T follicular helper cell (primary cell): Measurements from ENCODE around the gene MYO5A.
"Not testable (repeated sequence)": the region's sequence is repeated elsewhere in the genome, so short reads cannot be mapped to it uniquely, and the experiment has no call there.

ENCODE experiments used
- DNase-seq: peaks from one replicate; pipeline ENCODE4 v3.0.0-alpha.2; 2020; ENCODE audit warnings: low read depth

The MYO5A gene

GRCh38 chr15:52419494-52419893, 109.2 kb downstream of the MYO5A start:
- no peak for DNase-seq

GRCh38 chr15:52417957-52418356, 110.7 kb downstream of the MYO5A start:
- DNase-seq: no peak

GRCh38 chr15:52417521-52417920, 111.2 kb downstream of the MYO5A start:
- no peak for DNase-seq

DNA sequence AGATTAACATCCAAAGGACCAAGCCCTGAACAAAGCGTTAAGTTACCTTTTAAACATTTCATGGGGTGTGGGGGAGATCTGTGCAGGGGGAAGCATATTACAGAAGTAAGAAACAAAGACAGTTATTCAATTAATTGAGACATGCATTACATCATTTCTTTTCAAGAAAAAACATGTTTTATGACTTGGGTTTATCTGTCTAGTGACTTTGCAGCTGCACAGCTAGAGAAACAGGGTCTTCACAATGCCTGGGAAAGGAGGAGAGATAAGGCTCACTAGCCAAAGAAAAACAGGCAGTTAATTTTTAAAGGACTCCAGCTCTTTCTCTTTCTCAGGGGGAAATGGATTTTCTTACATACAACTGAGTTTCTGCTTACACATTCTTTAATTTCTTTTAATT, 112.1 kb downstream of the MYO5A start:
- not testable (repeated sequence) for DNase-seq

GRCh38 chr15:52415628-52416027, 113.1 kb downstream of the MYO5A start:
- DNase-seq: no peak

DNA sequence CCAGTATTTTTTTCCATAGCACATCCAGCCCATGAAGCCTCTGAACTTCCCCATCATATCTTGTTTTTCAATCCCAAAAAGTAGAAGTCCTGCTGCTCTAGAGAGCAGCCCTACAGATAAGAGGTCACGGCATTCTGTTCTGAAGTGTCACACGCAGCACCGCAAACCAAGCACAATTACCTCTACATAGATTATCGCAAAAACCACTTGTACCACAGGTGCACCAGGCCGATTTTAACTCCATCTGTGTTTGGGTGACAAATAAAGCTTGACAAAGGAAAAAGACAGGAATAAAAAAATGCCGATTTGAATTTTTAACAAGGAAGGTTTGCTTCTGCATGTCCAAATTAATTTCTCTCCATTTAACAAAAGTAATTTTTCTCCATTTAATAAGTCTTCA, 113.7 kb downstream of the MYO5A start:
- DNase-seq: no peak

GRCh38 chr15:52408823-52409222, 119.9 kb downstream of the MYO5A start:
- DNase-seq: no peak

- DNase-seq: no peak
Observed at GRCh38 chr15:52407374-52407773, 121.3 kb downstream of the MYO5A start.

DNA sequence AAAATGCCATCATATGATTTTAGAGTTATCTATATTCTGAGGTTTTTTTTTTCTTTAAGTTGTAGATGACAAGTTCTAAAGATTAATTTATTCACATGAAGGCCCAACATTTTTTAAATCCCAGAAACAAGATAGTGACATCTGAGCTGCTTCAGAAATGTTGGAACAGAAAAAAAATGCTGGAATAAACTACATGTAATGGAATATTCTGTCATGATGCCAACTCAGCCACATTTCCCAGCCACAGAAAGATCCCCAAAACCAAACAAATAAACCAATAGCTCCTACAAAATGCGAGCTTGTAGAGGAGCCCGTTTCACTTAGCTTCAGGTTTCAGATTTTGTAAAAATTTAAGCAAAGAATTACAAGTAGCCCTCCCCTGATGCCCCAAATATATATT, 122.1 kb downstream of the MYO5A start:
- no peak for DNase-seq

DNA sequence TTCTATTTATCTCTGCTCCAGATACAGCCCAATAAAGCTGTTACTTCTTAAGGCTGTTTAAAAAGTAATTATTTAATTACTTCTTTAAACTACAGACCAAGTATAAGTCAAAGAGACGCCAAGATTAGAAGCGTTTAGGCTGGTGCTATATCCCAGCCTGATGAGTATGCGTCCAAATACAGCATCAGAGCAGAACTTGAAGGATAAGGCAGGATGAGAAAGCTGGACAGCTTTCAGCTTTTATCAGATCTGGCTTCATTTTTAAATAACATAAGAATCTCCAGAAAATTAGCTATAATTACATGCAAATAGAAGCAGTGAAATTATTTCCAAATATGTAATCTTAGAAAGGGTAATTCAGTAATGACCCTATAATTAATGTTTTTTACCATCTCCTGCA, 122.8 kb downstream of the MYO5A start:
- DNase-seq: no peak

DNA sequence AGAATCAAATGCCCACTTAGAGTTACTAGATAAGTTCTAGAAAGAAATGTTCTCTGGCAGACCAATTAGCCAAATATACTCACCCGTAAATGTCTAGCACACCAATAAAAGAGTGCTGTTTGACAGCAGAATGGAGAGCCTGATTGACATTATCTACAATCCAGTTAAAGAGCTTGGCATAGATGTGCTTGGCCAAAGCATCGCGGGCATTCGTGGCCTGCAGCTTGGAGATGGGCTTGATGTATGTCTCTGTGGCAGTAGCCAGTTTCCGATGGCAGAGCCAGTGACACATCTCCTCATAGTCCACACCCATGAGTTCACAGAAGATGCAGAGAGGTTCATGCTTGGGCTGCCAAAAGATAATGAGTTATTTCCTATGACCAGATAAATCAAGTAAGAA, 131.6 kb downstream of the MYO5A start:
- no peak for DNase-seq

DNA sequence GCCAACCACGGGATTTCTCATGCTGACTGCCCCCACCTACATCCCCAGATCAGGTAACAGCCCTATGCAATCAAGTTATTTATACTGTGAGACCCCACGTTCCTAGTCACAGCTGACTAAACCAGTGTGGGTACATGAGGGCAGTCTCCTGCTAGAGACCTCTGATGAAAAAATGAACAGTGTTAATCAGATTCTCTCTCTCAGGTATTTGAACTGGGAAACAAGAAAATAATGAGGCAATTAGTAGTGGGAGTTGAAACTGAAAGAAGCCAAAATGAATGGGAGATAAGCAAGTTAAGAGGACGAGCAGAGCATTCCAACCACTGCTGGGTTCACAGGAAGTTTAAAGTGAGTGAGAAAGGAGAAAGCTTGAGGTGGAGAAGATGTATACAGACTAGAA, 134.6 kb downstream of the MYO5A start:
- DNase-seq: no peak

DNA sequence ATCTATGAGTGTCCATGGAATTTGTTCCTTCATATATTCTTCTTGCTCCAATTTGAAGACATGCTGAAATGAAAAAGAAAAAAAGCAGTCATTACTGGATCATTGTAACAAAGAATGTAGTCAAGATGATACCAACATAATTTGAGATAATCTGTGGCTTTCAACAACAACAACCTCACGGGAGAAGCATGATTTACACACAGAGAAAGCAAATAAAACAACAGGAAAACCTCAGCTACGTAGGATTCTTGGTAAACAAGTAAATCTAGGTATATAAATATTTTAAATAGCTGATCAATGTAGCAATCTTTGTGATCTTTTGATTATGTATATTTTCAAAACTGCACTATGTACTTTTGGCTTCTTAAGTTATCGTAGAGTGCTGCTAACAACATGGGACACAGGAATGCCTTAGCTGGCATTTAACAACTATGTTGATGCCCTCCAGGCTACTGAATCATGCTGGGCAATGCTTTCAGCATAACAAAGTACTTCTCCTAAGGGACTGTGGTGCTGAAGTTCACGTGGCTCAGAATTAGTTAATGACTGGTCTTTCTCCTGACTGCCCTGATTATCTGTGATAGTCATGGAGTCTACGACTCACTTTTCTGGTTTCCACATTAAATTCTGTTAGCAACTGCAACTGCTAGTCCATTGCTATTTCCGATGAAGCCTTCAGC, 136.5 kb downstream of the MYO5A start:
- no peak for DNase-seq

- DNase-seq: no peak
Observed at GRCh38 chr15:52391069-52391468, 137.6 kb downstream of the MYO5A start.

GRCh38 chr15:52385670-52386069, 143.0 kb downstream of the MYO5A start:
- no peak for DNase-seq

- no peak for DNase-seq
Observed at GRCh38 chr15:52383100-52383588, 145.5 kb downstream of the MYO5A start.

DNA sequence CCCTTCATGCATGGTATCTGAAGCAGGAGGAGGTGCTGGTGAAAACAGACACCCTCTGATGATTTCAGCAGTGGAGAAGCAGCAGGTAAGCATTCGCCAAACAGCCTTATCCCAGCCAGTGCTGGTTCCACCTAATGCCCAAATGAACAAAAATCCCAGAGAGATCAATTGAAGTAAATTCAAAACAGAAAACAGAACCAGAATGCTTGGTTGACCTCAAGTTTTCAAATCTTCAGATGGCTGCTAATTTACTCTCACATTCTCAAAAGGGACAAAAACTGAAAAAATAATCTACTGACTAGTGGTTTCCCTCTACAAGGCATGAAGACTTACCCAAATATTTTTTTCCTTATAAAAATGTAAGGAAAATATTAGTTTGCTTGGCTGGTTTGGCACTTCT, 146.0 kb downstream of the MYO5A start:
- no peak for DNase-seq

- no peak for DNase-seq
Observed at GRCh38 chr15:52379395-52380106, 149.1 kb downstream of the MYO5A start.

DNA sequence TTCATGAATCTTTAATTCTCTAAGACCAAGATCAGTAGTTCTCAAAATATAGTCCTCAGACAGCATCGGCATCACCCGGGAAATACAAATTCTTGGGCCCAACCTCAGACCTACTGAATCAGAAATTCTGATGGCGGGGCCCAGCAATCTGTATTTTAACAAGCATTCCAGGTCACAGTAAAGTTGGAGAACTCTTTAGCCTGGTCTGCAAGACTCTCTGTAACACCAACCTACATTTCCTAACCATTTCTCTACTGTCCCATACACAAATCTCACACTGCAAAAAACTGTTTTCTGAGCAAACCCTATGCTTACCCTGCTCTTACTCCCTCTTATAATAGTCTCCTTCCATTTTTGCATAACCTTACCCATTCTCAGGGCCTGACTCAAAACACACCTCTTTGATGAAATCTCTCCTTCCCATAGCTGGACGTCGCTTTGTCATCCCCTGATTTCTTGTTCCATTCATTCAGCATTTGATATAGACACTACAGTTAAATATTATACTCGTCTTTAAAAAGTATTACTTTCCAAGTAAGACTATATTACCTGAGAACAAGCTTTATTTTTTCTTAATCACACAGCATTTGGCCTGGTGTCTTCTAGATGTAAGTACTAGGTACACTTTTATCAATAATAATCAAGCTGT, 149.8 kb downstream of the MYO5A start:
- no peak for DNase-seq

GRCh38 chr15:52370010-52370409, 158.7 kb downstream of the MYO5A start:
- no peak for DNase-seq

- no peak for DNase-seq
Observed at GRCh38 chr15:52369455-52369854, 159.2 kb downstream of the MYO5A start.

DNA sequence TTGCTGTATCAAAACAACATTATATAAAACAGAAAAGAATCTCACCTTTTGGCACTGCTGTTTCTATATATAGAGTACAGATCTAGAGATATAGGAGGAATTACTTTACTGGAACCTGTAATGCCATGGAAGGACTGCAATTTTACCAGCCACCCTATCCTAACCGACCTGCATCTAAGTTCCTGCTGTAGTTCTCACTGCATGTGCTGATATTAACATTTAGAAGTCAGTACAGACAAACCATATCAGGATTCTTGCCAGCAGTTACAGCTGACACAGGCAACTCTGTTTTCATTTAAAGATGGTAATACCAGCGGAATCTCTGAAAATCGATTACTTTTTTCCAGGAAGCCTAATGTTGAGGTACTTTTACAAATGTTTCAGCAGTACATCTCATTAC, 159.7 kb downstream of the MYO5A start:
- no peak for DNase-seq

- DNase-seq: no peak
Observed at GRCh38 chr15:52368402-52368801, 160.3 kb downstream of the MYO5A start.
